Sigmoid colon (tissue), 4 donors: ENCODE results near the gene SPTLC1.

Experiments used
- EP300 ChIP-seq, 4 donors: sonication (generic); formaldehyde crosslinking; IDR thresholded peaks; one replicate each; pipeline ENCODE4 v1.6.1; 2017; ENCODE audit warnings: antibody characterized with exemption in 4 of 4
- POLR2AphosphoS5 ChIP-seq, 4 donors: sonication (generic); formaldehyde crosslinking; IDR thresholded peaks; one replicate each; pipeline ENCODE4 v1.6.1; 2017; ENCODE audit warnings: antibody characterized with exemption in 4 of 4
- TF ChIP-seq, protein P1 (sequence below), 4 experiments: fragments of 450-650 bp in 3 of 4; fragments of 200-600 bp in 1 of 4; IDR thresholded peaks; one replicate each; pipeline ENCODE4 v1.5.1; 2016 to 2019; ENCODE audit warnings: antibody characterized with exemption in 4 of 4, mild to moderate bottlenecking in 3 of 4, moderate library complexity in 2 of 4

DNA sequence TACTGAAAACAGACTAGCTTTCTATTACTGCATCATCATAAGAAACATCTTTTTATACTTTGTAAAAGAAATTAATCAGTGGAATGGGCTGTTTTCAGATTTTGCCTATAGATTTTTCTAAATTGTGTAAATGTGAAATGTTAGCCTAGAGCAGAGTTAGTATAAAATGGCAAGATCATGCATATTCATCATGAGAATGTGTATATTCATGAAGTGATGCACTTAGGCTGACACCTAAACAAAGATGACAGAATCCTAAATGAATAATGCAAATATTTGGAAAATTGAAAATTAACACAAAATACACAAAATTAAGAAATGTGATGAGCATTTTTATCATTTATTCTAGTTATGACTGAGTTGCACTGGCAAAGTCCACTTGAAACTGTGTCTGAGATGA lies 57.2 kb downstream of the SPTLC1 start:
- TF ChIP-seq, protein P1, sequence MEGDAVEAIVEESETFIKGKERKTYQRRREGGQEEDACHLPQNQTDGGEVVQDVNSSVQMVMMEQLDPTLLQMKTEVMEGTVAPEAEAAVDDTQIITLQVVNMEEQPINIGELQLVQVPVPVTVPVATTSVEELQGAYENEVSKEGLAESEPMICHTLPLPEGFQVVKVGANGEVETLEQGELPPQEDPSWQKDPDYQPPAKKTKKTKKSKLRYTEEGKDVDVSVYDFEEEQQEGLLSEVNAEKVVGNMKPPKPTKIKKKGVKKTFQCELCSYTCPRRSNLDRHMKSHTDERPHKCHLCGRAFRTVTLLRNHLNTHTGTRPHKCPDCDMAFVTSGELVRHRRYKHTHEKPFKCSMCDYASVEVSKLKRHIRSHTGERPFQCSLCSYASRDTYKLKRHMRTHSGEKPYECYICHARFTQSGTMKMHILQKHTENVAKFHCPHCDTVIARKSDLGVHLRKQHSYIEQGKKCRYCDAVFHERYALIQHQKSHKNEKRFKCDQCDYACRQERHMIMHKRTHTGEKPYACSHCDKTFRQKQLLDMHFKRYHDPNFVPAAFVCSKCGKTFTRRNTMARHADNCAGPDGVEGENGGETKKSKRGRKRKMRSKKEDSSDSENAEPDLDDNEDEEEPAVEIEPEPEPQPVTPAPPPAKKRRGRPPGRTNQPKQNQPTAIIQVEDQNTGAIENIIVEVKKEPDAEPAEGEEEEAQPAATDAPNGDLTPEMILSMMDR (IDR thresholded peaks at IDR 0.05): no peak
- TF ChIP-seq EP300 (IDR thresholded peaks at IDR 0.05): no peak
- no peak for TF ChIP-seq POLR2AphosphoS5 (IDR thresholded peaks at IDR 0.05)
